ENCODE measurements around the gene LMO7.

LMO7 gene

GRCh38 chr13:75906315-75906714 is 270.2 kb downstream of the LMO7 start:
- DNase-seq: no peak

GRCh38 chr13:75907044-75907443 is 270.9 kb downstream of the LMO7 start:
- no peak for DNase-seq

GRCh38 chr13:75908141-75908540 is 272.0 kb downstream of the LMO7 start:
- DNase-seq: no peak

All from suppressor macrophage treated with lipopolysaccharide for 4 hours (primary cell).